H1 (cell line): ENCODE measurements around the gene LAS1L. TPM values are rescaled to one million over a fixed set of nuclear protein-coding genes. Genes with fewer than 3 reads are reported as not detected.

Experiments used
- CTCF ChIA-PET: fragments of 300-600 bp; sonication (Branson Sonifier 250); formaldehyde crosslinking; loops from one replicate; lab custom pipeline; 2021; ENCODE audit not compliant: partially characterized antibody; lab: Charles Lee
- POLR2A ChIA-PET: fragments of 300-600 bp; sonication (Branson Sonifier 250); formaldehyde crosslinking; loops from one replicate; lab custom pipeline; 2021; ENCODE audit warnings: inconsistent platforms; ENCODE audit not compliant: partially characterized antibody; lab: Charles Lee
- DNase-seq, 2 experiments: peaks; one replicate each; pipeline versions ENCODE4 v3.0.0 to v3.0.0-alpha.2; 2010 to 2022; ENCODE audit warnings: low spot score in 2 of 2, low read depth in 1 of 2, mixed read lengths in 1 of 2
- FAIRE-seq: peaks from 2 replicates; lab custom pipeline; 2011; peaks lifted over from hg19 to GRCh38; lab: Jason Lieb, UNC
- H2AFZ ChIP-seq: 2 replicates; pipeline ENCODE4 v1.8.1; 2012; ENCODE audit warnings: low read length, inconsistent platforms
- H2AK5ac ChIP-seq: 2 replicates; pipeline ENCODE4 v1.6.1; 2013; ENCODE audit warnings: low read depth, low read length
- H2BK120ac ChIP-seq: replicated peaks from 2 replicates; pipeline ENCODE3; 2013; ENCODE audit warnings: low read depth, low read length, inconsistent platforms
- H2BK12ac ChIP-seq: 2 replicates; pipeline ENCODE4 v1.6.1; 2013; ENCODE audit warnings: low read depth, low read length
- H2BK15ac ChIP-seq: 2 replicates; pipeline ENCODE4 v1.6.1; 2013; ENCODE audit warnings: low read length
- H2BK20ac ChIP-seq: 2 replicates; pipeline ENCODE4 v1.6.1; 2013; ENCODE audit warnings: low read length
- H2BK5ac ChIP-seq: 2 replicates; pipeline ENCODE4 v1.6.1; 2013; ENCODE audit warnings: low read depth, low read length
- H3K14ac ChIP-seq: 2 replicates; pipeline ENCODE4 v1.6.1; 2013; ENCODE audit warnings: inconsistent platforms; ENCODE audit not compliant: insufficient read length
- H3K18ac ChIP-seq: 2 replicates; pipeline ENCODE4 v1.6.1; 2013; ENCODE audit warnings: low read length; ENCODE audit errors: extremely low read depth
- H3K23ac ChIP-seq: 2 replicates; pipeline ENCODE4 v1.6.1; 2013; ENCODE audit warnings: inconsistent platforms; ENCODE audit not compliant: insufficient read length
- H3K23me2 ChIP-seq: 2 replicates; pipeline ENCODE4 v1.6.1; 2013; ENCODE audit warnings: low read depth, low read length
- H3K27ac ChIP-seq: 2 replicates; pipeline ENCODE4 v1.6.1; 2011; ENCODE audit warnings: low read depth, low read length, inconsistent platforms
- H3K27me3 ChIP-seq, 4 experiments: replicated peaks in 1 of 4; 1 replicate in 1 of 4; 2 replicates in 3 of 4; pipeline versions ENCODE4 v1.6.1 to v1.8.1; 2011 to 2013; ENCODE audit warnings: low read length in 3 of 4, mild to moderate bottlenecking in 3 of 4, inconsistent platforms in 2 of 4, mixed read lengths in 2 of 4, moderate library complexity in 1 of 4; ENCODE audit not compliant: control insufficient read depth in 3 of 4, insufficient read depth in 3 of 4; ENCODE audit errors: extremely low read depth in 1 of 4
- H3K36me3 ChIP-seq, 4 experiments: 2 replicates each; pipeline versions ENCODE4 v1.6.1 to v1.8.1; 2011 to 2013; ENCODE audit warnings: mild to moderate bottlenecking in 4 of 4, low read length in 3 of 4, moderate library complexity in 2 of 4, control low read depth in 1 of 4, inconsistent platforms in 1 of 4; ENCODE audit not compliant: insufficient read depth in 4 of 4, control insufficient read depth in 2 of 4
- H3K4ac ChIP-seq: replicated peaks from 2 replicates; pipeline ENCODE3; 2013; ENCODE audit warnings: low read length, low read depth, mixed read lengths, inconsistent platforms; ENCODE audit not compliant: insufficient read length
- H3K4me1 ChIP-seq, 4 experiments: replicated peaks in 1 of 4; 1 replicate in 1 of 4; 2 replicates in 3 of 4; pipeline versions ENCODE4 v1.6.1 to v1.8.1; 2011 to 2013; ENCODE audit warnings: low read length in 3 of 4, inconsistent platforms in 2 of 4, mixed read lengths in 1 of 4; ENCODE audit not compliant: insufficient read depth in 4 of 4, control insufficient read depth in 3 of 4
- H3K4me2 ChIP-seq, 2 experiments: 2 replicates each; pipeline versions ENCODE4 v1.6.1 to v1.8.1; 2011 to 2013; ENCODE audit warnings: low read depth in 2 of 2, low read length in 2 of 2, control low read depth in 1 of 2, inconsistent platforms in 1 of 2, mild to moderate bottlenecking in 1 of 2; ENCODE audit not compliant: insufficient read depth in 1 of 2
- H3K4me3 ChIP-seq, 4 experiments: fragments of 200-600, 300-600 bp in 1 of 4; sonication (generic), shearing (Covaris generic), sonication (Bioruptor Twin) in 1 of 4; 2 replicates each; pipeline versions ENCODE4 v1.5.1 to v1.8.1; 2011 to 2016; ENCODE audit warnings: low read length in 4 of 4, low read depth in 3 of 4, control low read depth in 2 of 4, inconsistent platforms in 2 of 4, mild to moderate bottlenecking in 2 of 4, mixed read lengths in 1 of 4, moderate library complexity in 1 of 4; ENCODE audit not compliant: insufficient read depth in 2 of 4; ENCODE audit errors: extremely low read depth in 1 of 4
- H3K56ac ChIP-seq: replicated peaks from 2 replicates; pipeline ENCODE3; 2013; ENCODE audit warnings: low read depth, mild to moderate bottlenecking, mixed read lengths, low read length, inconsistent platforms; ENCODE audit not compliant: insufficient read length
- H3K79me1 ChIP-seq: 2 replicates; pipeline ENCODE4 v1.6.1; 2013; ENCODE audit warnings: low read depth, low read length, control low read depth
- H3K79me2 ChIP-seq, 2 experiments: 2 replicates each; pipeline versions ENCODE4 v1.6.1 to v1.8.1; 2012 to 2013; ENCODE audit warnings: low read length in 2 of 2, mild to moderate bottlenecking in 2 of 2, inconsistent platforms in 1 of 2; ENCODE audit not compliant: insufficient read depth in 2 of 2, control insufficient read depth in 1 of 2
- H3K9ac ChIP-seq, 4 experiments: replicated peaks in 1 of 4; 1 replicate in 1 of 4; 2 replicates in 3 of 4; pipeline versions ENCODE4 v1.6.1 to v1.8.1; 2011 to 2013; ENCODE audit warnings: low read depth in 3 of 4, low read length in 3 of 4, control low read depth in 2 of 4, mild to moderate bottlenecking in 2 of 4, moderate library complexity in 2 of 4, inconsistent platforms in 1 of 4; ENCODE audit errors: extremely low read depth in 1 of 4
- H3K9me3 ChIP-seq, 2 experiments: 2 replicates each; pipeline versions ENCODE4 v1.6.1 to v1.8.1; 2012 to 2013; ENCODE audit warnings: mild to moderate bottlenecking in 2 of 2, moderate library complexity in 2 of 2, control low read depth in 1 of 2, inconsistent platforms in 1 of 2, low read depth in 1 of 2, low read length in 1 of 2, mixed read lengths in 1 of 2; ENCODE audit not compliant: insufficient read depth in 2 of 2
- H4K20me1 ChIP-seq, 2 experiments: replicated peaks in 1 of 2; 2 replicates each; pipeline versions ENCODE3 to v1.8.1; 2011 to 2013; ENCODE audit warnings: inconsistent platforms in 2 of 2, low read length in 2 of 2, mild to moderate bottlenecking in 1 of 2; ENCODE audit not compliant: insufficient read depth in 2 of 2, control insufficient read depth in 1 of 2
- H4K5ac ChIP-seq: 2 replicates; pipeline ENCODE4 v1.6.1; 2013; ENCODE audit warnings: low read length, low read depth, mixed read lengths, inconsistent platforms; ENCODE audit not compliant: insufficient read length
- H4K8ac ChIP-seq: 2 replicates; pipeline ENCODE4 v1.8.0; 2013; ENCODE audit warnings: mild to moderate bottlenecking, moderate library complexity, low read length, inconsistent platforms; ENCODE audit not compliant: insufficient read depth; ENCODE audit errors: extremely low read depth
- H4K91ac ChIP-seq: replicated peaks from 2 replicates; pipeline ENCODE3; 2013; ENCODE audit warnings: low read length, mixed read lengths, inconsistent platforms; ENCODE audit not compliant: insufficient read length
- WGBS, 2 experiments: shearing (Covaris generic) in 1 of 2; methylation state at CpG; one replicate each; pipeline versions ENCODE4 v1.1.6 to v1.1.7; 2013 to 2015; ENCODE audit warnings: low lambda C conversion rate in 2 of 2, mixed read lengths in 2 of 2, inconsistent platforms in 1 of 2, low coverage in 1 of 2, missing lambda C conversion rate in 1 of 2; ENCODE audit not compliant: insufficient replicate concordance in 2 of 2, insufficient coverage in 1 of 2, insufficient read length in 1 of 2; ENCODE audit errors: extremely low coverage in 1 of 2, missing lambda C conversion rate in 1 of 2; 5-methylcytosine and 5-hydroxymethylcytosine counted together
- polyA plus RNA-seq, 7 experiments: library from polyadenylated mRNA; depleted of rRNA in 3 of 7; stranded (reverse) in 5 of 7; unstranded in 2 of 7; fragments of >200 nt in 5 of 7; fragments of 200-250 nt in 2 of 7; gene quantifications; 1 replicate in 5 of 7; 2 replicates in 1 of 7; 4 replicates in 1 of 7; pipeline versions ENCODE4 v1.2.1 to v1.2.3, GENCODE V29; 2011 to 2013; ENCODE audit warnings: missing spikeins in 2 of 7, mixed read lengths in 2 of 7
- total RNA-seq: library from RNA; stranded (reverse); fragmentation: NEBNext Ultra II Directional; extraction: Animal tissue kit (Norgen Biotek cat#: 25700); gene quantifications from 2 replicates; pipeline ENCODE4 v1.2.1, GENCODE V29; 2021
- TF ChIP-seq, protein P1 (sequence below): fragments of 300-600 bp; sonication (generic); IDR thresholded peaks from 2 replicates; pipeline ENCODE4 v1.7.1; 2012; ENCODE audit warnings: low read length, moderate library complexity, mild to moderate bottlenecking, inconsistent platforms; ENCODE audit not compliant: insufficient replicate concordance

The LAS1L gene
- total and polyA plus RNA-seq, 2 of the 8 experiments (the other 6 are each of a cell fraction or from before 2014, with no cell fraction given) = 39.5 to 65.0 TPM

DNA sequence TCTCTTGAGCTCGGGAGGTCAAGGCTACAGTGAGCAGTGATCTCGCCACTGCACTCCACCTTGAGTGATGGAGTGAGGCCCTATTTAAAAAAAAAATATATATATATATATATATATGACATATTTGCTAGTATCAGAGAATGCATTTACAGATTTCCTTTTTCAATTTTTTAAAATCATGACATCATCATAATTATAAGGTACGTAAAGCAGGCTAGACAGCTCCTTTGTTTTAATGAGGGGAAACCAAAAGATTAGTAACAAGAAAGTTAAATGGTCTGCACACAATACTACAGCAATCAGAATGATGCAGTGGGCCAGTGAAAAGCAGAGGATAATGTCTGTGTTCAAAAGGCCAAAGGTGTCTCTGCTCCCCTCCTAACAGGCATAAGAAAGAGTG lies 43.0 kb downstream of the LAS1L start:
- no peak for FAIRE-seq
- no peaks in the 10 kb centered on the region for H3K36me3 ChIP-seq
- WGBS, 2 experiments = 93% methylated on average over 3 of the region's 3 CpGs; no CpG with 5 or more reads in 1 of the 2 experiments
- TF ChIP-seq, protein P1, sequence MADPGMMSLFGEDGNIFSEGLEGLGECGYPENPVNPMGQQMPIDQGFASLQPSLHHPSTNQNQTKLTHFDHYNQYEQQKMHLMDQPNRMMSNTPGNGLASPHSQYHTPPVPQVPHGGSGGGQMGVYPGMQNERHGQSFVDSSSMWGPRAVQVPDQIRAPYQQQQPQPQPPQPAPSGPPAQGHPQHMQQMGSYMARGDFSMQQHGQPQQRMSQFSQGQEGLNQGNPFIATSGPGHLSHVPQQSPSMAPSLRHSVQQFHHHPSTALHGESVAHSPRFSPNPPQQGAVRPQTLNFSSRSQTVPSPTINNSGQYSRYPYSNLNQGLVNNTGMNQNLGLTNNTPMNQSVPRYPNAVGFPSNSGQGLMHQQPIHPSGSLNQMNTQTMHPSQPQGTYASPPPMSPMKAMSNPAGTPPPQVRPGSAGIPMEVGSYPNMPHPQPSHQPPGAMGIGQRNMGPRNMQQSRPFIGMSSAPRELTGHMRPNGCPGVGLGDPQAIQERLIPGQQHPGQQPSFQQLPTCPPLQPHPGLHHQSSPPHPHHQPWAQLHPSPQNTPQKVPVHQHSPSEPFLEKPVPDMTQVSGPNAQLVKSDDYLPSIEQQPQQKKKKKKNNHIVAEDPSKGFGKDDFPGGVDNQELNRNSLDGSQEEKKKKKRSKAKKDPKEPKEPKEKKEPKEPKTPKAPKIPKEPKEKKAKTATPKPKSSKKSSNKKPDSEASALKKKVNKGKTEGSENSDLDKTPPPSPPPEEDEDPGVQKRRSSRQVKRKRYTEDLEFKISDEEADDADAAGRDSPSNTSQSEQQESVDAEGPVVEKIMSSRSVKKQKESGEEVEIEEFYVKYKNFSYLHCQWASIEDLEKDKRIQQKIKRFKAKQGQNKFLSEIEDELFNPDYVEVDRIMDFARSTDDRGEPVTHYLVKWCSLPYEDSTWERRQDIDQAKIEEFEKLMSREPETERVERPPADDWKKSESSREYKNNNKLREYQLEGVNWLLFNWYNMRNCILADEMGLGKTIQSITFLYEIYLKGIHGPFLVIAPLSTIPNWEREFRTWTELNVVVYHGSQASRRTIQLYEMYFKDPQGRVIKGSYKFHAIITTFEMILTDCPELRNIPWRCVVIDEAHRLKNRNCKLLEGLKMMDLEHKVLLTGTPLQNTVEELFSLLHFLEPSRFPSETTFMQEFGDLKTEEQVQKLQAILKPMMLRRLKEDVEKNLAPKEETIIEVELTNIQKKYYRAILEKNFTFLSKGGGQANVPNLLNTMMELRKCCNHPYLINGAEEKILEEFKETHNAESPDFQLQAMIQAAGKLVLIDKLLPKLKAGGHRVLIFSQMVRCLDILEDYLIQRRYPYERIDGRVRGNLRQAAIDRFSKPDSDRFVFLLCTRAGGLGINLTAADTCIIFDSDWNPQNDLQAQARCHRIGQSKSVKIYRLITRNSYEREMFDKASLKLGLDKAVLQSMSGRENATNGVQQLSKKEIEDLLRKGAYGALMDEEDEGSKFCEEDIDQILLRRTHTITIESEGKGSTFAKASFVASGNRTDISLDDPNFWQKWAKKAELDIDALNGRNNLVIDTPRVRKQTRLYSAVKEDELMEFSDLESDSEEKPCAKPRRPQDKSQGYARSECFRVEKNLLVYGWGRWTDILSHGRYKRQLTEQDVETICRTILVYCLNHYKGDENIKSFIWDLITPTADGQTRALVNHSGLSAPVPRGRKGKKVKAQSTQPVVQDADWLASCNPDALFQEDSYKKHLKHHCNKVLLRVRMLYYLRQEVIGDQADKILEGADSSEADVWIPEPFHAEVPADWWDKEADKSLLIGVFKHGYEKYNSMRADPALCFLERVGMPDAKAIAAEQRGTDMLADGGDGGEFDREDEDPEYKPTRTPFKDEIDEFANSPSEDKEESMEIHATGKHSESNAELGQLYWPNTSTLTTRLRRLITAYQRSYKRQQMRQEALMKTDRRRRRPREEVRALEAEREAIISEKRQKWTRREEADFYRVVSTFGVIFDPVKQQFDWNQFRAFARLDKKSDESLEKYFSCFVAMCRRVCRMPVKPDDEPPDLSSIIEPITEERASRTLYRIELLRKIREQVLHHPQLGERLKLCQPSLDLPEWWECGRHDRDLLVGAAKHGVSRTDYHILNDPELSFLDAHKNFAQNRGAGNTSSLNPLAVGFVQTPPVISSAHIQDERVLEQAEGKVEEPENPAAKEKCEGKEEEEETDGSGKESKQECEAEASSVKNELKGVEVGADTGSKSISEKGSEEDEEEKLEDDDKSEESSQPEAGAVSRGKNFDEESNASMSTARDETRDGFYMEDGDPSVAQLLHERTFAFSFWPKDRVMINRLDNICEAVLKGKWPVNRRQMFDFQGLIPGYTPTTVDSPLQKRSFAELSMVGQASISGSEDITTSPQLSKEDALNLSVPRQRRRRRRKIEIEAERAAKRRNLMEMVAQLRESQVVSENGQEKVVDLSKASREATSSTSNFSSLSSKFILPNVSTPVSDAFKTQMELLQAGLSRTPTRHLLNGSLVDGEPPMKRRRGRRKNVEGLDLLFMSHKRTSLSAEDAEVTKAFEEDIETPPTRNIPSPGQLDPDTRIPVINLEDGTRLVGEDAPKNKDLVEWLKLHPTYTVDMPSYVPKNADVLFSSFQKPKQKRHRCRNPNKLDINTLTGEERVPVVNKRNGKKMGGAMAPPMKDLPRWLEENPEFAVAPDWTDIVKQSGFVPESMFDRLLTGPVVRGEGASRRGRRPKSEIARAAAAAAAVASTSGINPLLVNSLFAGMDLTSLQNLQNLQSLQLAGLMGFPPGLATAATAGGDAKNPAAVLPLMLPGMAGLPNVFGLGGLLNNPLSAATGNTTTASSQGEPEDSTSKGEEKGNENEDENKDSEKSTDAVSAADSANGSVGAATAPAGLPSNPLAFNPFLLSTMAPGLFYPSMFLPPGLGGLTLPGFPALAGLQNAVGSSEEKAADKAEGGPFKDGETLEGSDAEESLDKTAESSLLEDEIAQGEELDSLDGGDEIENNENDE = no peak

More for the DNA sequence above, 43.0 kb downstream of the LAS1L start:
- no peak overlapping the region for H3K9ac ChIP-seq
- no peak overlapping the region for H2AK5ac ChIP-seq
- H3K27me3 ChIP-seq = no peaks in the 10 kb centered on the region
- no peak overlapping the region for H3K27ac ChIP-seq
- no peak overlapping the region for H2BK15ac ChIP-seq
- no peak overlapping the region for H2AFZ ChIP-seq
- H3K23ac ChIP-seq = no peak overlapping the region
- H3K23me2 ChIP-seq = no peaks in the 10 kb centered on the region
- ChIA-PET CTCF (no interaction called here), POLR2A (no interaction called here)
- no peak overlapping the region for H3K4me3 ChIP-seq
- no peaks in the 10 kb centered on the region for H4K20me1 ChIP-seq
- no peak overlapping the region for H2BK12ac ChIP-seq
- H3K9me3 ChIP-seq = no peaks in the 10 kb centered on the region
- no peak overlapping the region for H2BK20ac ChIP-seq
- no peak overlapping the region for H3K14ac ChIP-seq
- no peak for DNase-seq
- H2BK120ac ChIP-seq = no peak overlapping the region
- H3K56ac ChIP-seq = no peak overlapping the region
- no peaks in the 10 kb centered on the region; a peak in 2 of 7 replicates for H3K4me1 ChIP-seq
- H3K4ac ChIP-seq = no peak overlapping the region
- H2BK5ac ChIP-seq = no peak overlapping the region
- no peak overlapping the region for H4K5ac ChIP-seq
- no peaks in the 10 kb centered on the region for H3K79me1 ChIP-seq
- H3K4me2 ChIP-seq = no peak overlapping the region
- no peak overlapping the region for H3K18ac ChIP-seq
- H4K91ac ChIP-seq = no peak overlapping the region
- no peak overlapping the region for H4K8ac ChIP-seq
- no peaks in the 10 kb centered on the region for H3K79me2 ChIP-seq
